IMR-90 (cell line): Measurements from ENCODE around the gene RBP5. TPM values are rescaled to one million over a fixed set of nuclear protein-coding genes. Genes with fewer than 3 reads are reported as not detected.

Experiments used
- ATAC-seq: fragments of 200-7000 bp; cut with Tn5 transposase; 2 replicates; pipeline ENCODE4 v1.9.1; 2020; ENCODE audit warnings: low read depth, mild to moderate bottlenecking, moderate library complexity
- BruUV-seq: library from RNA; stranded (reverse); fragments of 400-500 nt; replicated peaks from 2 replicates; lab custom pipeline; 2021; lab: Mats Ljungman, UMichigan
- CTCF ChIA-PET: fragments of 300-600 bp; formaldehyde crosslinking; extraction: SDS; loops from one replicate; lab custom pipeline; 2021; ENCODE audit warnings: antibody characterized with exemption; lab: Yijun Ruan, JAX
- POLR2A ChIA-PET: fragments of 300-600 bp; sonication (Branson Sonifier 250); formaldehyde crosslinking; loops from one replicate; lab custom pipeline; 2022; ENCODE audit warnings: antibody characterized with exemption; ENCODE audit not compliant: unreplicated experiment; lab: Charles Lee
- DNase-seq: peaks from one replicate; pipeline ENCODE4 v3.0.0; 2013
- H2AFZ ChIP-seq: replicated peaks from 2 replicates; pipeline ENCODE3; 2013; ENCODE audit warnings: low read length, mild to moderate bottlenecking; ENCODE audit not compliant: poor library complexity
- H2AK5ac ChIP-seq: 2 replicates; pipeline ENCODE4 v1.6.1; 2013; ENCODE audit warnings: low read depth, low read length, inconsistent platforms
- H2AK9ac ChIP-seq: replicated peaks from 2 replicates; pipeline ENCODE3; 2013; ENCODE audit warnings: mild to moderate bottlenecking, low read depth, low read length, moderate library complexity; ENCODE audit not compliant: poor library complexity
- H2BK120ac ChIP-seq: 2 replicates; pipeline ENCODE4 v1.6.1; 2013; ENCODE audit warnings: low read depth, low read length, inconsistent platforms
- H2BK15ac ChIP-seq: 3 replicates; pipeline ENCODE4 v1.6.1; 2013; ENCODE audit warnings: low read depth, low read length, inconsistent platforms
- H2BK20ac ChIP-seq: 2 replicates; pipeline ENCODE4 v1.6.1; 2013; ENCODE audit warnings: low read depth, mild to moderate bottlenecking, inconsistent platforms, low read length, moderate library complexity
- H2BK5ac ChIP-seq: 2 replicates; pipeline ENCODE4 v1.6.1; 2013; ENCODE audit warnings: mild to moderate bottlenecking, low read depth, low read length, inconsistent platforms; ENCODE audit not compliant: poor library complexity, severe bottlenecking
- H3K14ac ChIP-seq: replicated peaks from 2 replicates; pipeline ENCODE4 v1.6.1; 2013; ENCODE audit warnings: low read depth, low read length, inconsistent platforms
- H3K18ac ChIP-seq: 2 replicates; pipeline ENCODE4 v1.6.1; 2013; ENCODE audit warnings: low read depth, low read length, control low read depth
- H3K23ac ChIP-seq: 2 replicates; pipeline ENCODE4 v1.6.1; 2013; ENCODE audit warnings: low read depth, low read length, inconsistent platforms
- H3K27ac ChIP-seq: 2 replicates; pipeline ENCODE4 v1.5.1; 2013; ENCODE audit warnings: mild to moderate bottlenecking, control low read depth, low read length; ENCODE audit not compliant: insufficient read depth
- H3K27me3 ChIP-seq: 2 replicates; pipeline ENCODE4 v1.6.1; 2013; ENCODE audit warnings: low read length; ENCODE audit not compliant: control insufficient read depth, insufficient read depth
- H3K36me3 ChIP-seq: 2 replicates; pipeline ENCODE4 v1.6.1; 2013; ENCODE audit warnings: low read length, mixed read lengths; ENCODE audit not compliant: control insufficient read depth, insufficient read depth
- H3K4ac ChIP-seq: 2 replicates; pipeline ENCODE4 v1.6.1; 2013; ENCODE audit warnings: low read depth, low read length, inconsistent platforms
- H3K4me1 ChIP-seq: 2 replicates; pipeline ENCODE4 v1.6.1; 2013; ENCODE audit warnings: low read length, mixed read lengths; ENCODE audit not compliant: control insufficient read depth, insufficient read depth
- H3K4me2 ChIP-seq: 2 replicates; pipeline ENCODE4 v1.6.1; 2013; ENCODE audit warnings: low read depth, mild to moderate bottlenecking, control low read depth, low read length, moderate library complexity
- H3K4me3 ChIP-seq: 2 replicates; pipeline ENCODE4 v1.5.1; 2013; ENCODE audit warnings: low read depth, mild to moderate bottlenecking, control low read depth, low read length, moderate library complexity; ENCODE audit not compliant: insufficient read depth
- H3K56ac ChIP-seq: 2 replicates; pipeline ENCODE4 v1.6.1; 2013; ENCODE audit warnings: low read length, inconsistent platforms; ENCODE audit not compliant: insufficient read depth; ENCODE audit errors: extremely low read depth
- H3K79me1 ChIP-seq, 2 experiments: 2 replicates each; pipeline ENCODE4 v1.6.1; 2013; ENCODE audit warnings: low read length in 2 of 2, inconsistent platforms in 1 of 2, low read depth in 1 of 2
- H3K9ac ChIP-seq: 2 replicates; pipeline ENCODE4 v1.6.1; 2013; ENCODE audit warnings: low read depth, low read length, control low read depth
- H3K9me1 ChIP-seq: 2 replicates; pipeline ENCODE4 v1.6.1; 2013; ENCODE audit warnings: low read length, inconsistent platforms; ENCODE audit not compliant: insufficient read depth
- H3K9me3 ChIP-seq: 2 replicates; pipeline ENCODE4 v1.6.1; 2013; ENCODE audit warnings: low read length; ENCODE audit not compliant: control insufficient read depth, insufficient read depth
- H4K20me1 ChIP-seq: 2 replicates; pipeline ENCODE4 v1.6.1; 2013; ENCODE audit warnings: low read length, inconsistent platforms; ENCODE audit not compliant: insufficient read depth
- H4K5ac ChIP-seq: 2 replicates; pipeline ENCODE4 v1.6.1; 2013; ENCODE audit warnings: mild to moderate bottlenecking, low read depth, low read length, control low read depth
- H4K8ac ChIP-seq, 2 experiments: 2 replicates each; pipeline ENCODE4 v1.6.1; 2013; ENCODE audit warnings: low read depth in 2 of 2, low read length in 2 of 2, control low read depth in 1 of 2, inconsistent platforms in 1 of 2
- H4K91ac ChIP-seq: 2 replicates; pipeline ENCODE4 v1.6.1; 2013; ENCODE audit warnings: low read depth, low read length, inconsistent platforms; ENCODE audit not compliant: insufficient read depth
- RAD21 ChIP-seq: IDR thresholded peaks from 2 replicates; pipeline ENCODE4 v1.6.1; 2012; ENCODE audit warnings: low read length, improper control_type of control experiment
- RCOR1 ChIP-seq: IDR thresholded peaks from 2 replicates; pipeline ENCODE4 v1.6.1; 2012; ENCODE audit warnings: mild to moderate bottlenecking, low read length, improper control_type of control experiment; ENCODE audit not compliant: insufficient replicate concordance
- RFX5 ChIP-seq: IDR thresholded peaks from 2 replicates; pipeline ENCODE4 v1.8.0; 2012; ENCODE audit warnings: low read depth, mild to moderate bottlenecking, low read length, moderate library complexity
- SMC3 ChIP-seq: fragments of 150-350 bp; IDR thresholded peaks from 2 replicates; pipeline ENCODE4 v1.6.1; 2016; ENCODE audit warnings: low read depth, mild to moderate bottlenecking, antibody characterized with exemption, low read length, moderate library complexity
- WGBS, 2 experiments: methylation state at CpG; one replicate each; pipeline versions ENCODE4 v1.1.5 to v1.1.7; 2013; ENCODE audit warnings: missing lambda C conversion rate in 2 of 2; ENCODE audit not compliant: insufficient read length in 1 of 2; ENCODE audit errors: extremely low coverage in 2 of 2; 5-methylcytosine and 5-hydroxymethylcytosine counted together
- dilution Hi-C: fragments of 300-500 bp; cut with HindIII; formaldehyde crosslinking; loops from one replicate; pipeline ENCODE4 v1.14.3; 2018; ENCODE audit warnings: low sequenced_read_pairs; ENCODE audit not compliant: unreplicated experiment
- in situ Hi-C: fragments of 300-500 bp; cut with MboI; formaldehyde crosslinking; loops from 3 replicates; pipeline ENCODE4 v1.14.3; 2019; ENCODE audit warnings: low sequenced_read_pairs, inconsistent platforms, mixed read lengths
- intact Hi-C: fragments of 100-400 bp; cut with micrococcal nuclease; formaldehyde crosslinking; loops from 2 replicates; pipeline ENCODE4 v1.10.0; 2022
- polyA plus RNA-seq, 3 experiments: library from polyadenylated mRNA; depleted of rRNA; stranded (reverse); fragments of >200 nt; gene quantifications; 2 replicates each; pipeline ENCODE4 v1.2.3, GENCODE V29; 2012; ENCODE audit warnings: low replicate concordance in 1 of 3
- total RNA-seq: library from RNA; depleted of rRNA; stranded (reverse); fragments of >200 nt; gene quantifications from 2 replicates; pipeline ENCODE4 v1.2.3, GENCODE V29; 2012

The RBP5 gene
- total and polyA plus RNA-seq, 2 of the 4 experiments (the other 2 are of a cell fraction) = 0.15 TPM; not detected in 1

GRCh38 chr12:7154901-7155470 lies 26.3 kb upstream of the RBP5 start:
- no peaks in the 10 kb centered on the region for H3K4me1 ChIP-seq
- no peak overlapping the region for H3K9ac ChIP-seq
- ATAC-seq (no peak), DNase-seq (no peak)
- TF ChIP-seq RCOR1 = no peak
- TF ChIP-seq RAD21 = no peak
- TF ChIP-seq SMC3 = no peak
- no peak for TF ChIP-seq RFX5
- 94% methylated on average over 4 of the region's 12 CpGs; no CpG with 5 or more reads in 1 of the 2 experiments for WGBS, 2 experiments
- no peak overlapping the region for H2AK5ac ChIP-seq
- H3K27ac ChIP-seq = no peak overlapping the region
- no peak overlapping the region for H3K4me3 ChIP-seq
- no peaks in the 10 kb centered on the region for H3K79me1 ChIP-seq
- peaks cover 29% of the 10 kb centered on the region for H3K36me3 ChIP-seq
- no peak overlapping the region for H4K5ac ChIP-seq
- H2AK9ac ChIP-seq = peak overlapping the region; percentile 63
- intact Hi-C loops (no loop called here), in situ Hi-C loops (no loop called here), dilution Hi-C loops (no loop called here)
- BruUV-seq = no TSS peak
- no peak overlapping the region for H3K4me2 ChIP-seq
- ChIA-PET CTCF (interaction anchor here (0.6 to 0.8 kb wide), 2 partner anchors 13 to 278 kb away, joined by 3 to 7 read pairs; no protein-coding TSS in a partner anchor), POLR2A (interaction anchor here (0.7 kb wide), 1 partner anchor 29 kb away, joined by 3 read pairs; no protein-coding TSS in a partner anchor)
- no peaks in the 10 kb centered on the region for H3K9me1 ChIP-seq
- H4K8ac ChIP-seq = no peak overlapping the region
- H2BK5ac ChIP-seq = no peak overlapping the region
- no peak overlapping the region for H2BK120ac ChIP-seq
- no peaks in the 10 kb centered on the region; the same call in 1 of the 2 replicates for H4K20me1 ChIP-seq
- no peak overlapping the region for H3K23ac ChIP-seq
- H4K91ac ChIP-seq = no peak overlapping the region
- H3K4ac ChIP-seq = no peak overlapping the region
- no peak overlapping the region for H3K56ac ChIP-seq
- no peak overlapping the region for H2AFZ ChIP-seq
- no peak overlapping the region for H3K18ac ChIP-seq
- H2BK15ac ChIP-seq = no peak overlapping the region
- no peaks in the 10 kb centered on the region for H3K9me3 ChIP-seq
- H3K27me3 ChIP-seq = no peaks in the 10 kb centered on the region
- no peak overlapping the region for H3K14ac ChIP-seq
- H2BK20ac ChIP-seq = no peak overlapping the region
